ENCODE results near the gene SNAP25.

- no peak for TF ChIP-seq CTCF (IDR thresholded peaks at IDR 0.05)
- no peak for TF ChIP-seq POLR2A (IDR thresholded peaks at IDR 0.05)
Observed at GRCh38 chr20:10297684-10298240, 79.1 kb downstream of the SNAP25 start.
